Gastrocnemius medialis (tissue), 4 donors: ENCODE results near the gene GTF3C5.

Experiments used
- CTCF ChIP-seq, 5 experiments: fragments of 450-650 bp in 3 of 5; fragments of 200-600 bp in 2 of 5; sonication (generic) in 2 of 5; IDR thresholded peaks in 4 of 5; conservative IDR thresholded peaks in 1 of 5; 1 replicate in 4 of 5; 2 replicates in 1 of 5; pipeline ENCODE4 v1.5.1; 2016 to 2019; ENCODE audit warnings: antibody characterized with exemption in 5 of 5, mild to moderate bottlenecking in 3 of 5, moderate library complexity in 3 of 5
- POLR2A ChIP-seq, 2 donors: fragments of 450-650 bp; IDR thresholded peaks; one replicate each; pipeline ENCODE4 v1.6.1; 2017; ENCODE audit warnings: antibody characterized with exemption in 2 of 2, mild to moderate bottlenecking in 2 of 2, moderate library complexity in 2 of 2

GRCh38 chr9:133073086-133074014 lies 42.6 kb downstream of the GTF3C5 start:
- TF ChIP-seq CTCF (IDR thresholded peaks at IDR 0.05 in 4 of 5, conservative IDR thresholded peaks at IDR 0.05 in 1 of 5) (no peak), POLR2A (IDR thresholded peaks at IDR 0.05) (no peak)
